Measurements from ENCODE around the gene CD300LB. TPM values are rescaled to one million over a fixed set of nuclear protein-coding genes. Genes with fewer than 3 reads are reported as not detected.

Gene CD300LB
- total and polyA plus RNA-seq, 10 of the 15 experiments (the other 5 are each of a cell fraction or from before 2014, with no cell fraction given): 0.08 to 0.57 (median 0.25) TPM; not detected in 4

DNA sequence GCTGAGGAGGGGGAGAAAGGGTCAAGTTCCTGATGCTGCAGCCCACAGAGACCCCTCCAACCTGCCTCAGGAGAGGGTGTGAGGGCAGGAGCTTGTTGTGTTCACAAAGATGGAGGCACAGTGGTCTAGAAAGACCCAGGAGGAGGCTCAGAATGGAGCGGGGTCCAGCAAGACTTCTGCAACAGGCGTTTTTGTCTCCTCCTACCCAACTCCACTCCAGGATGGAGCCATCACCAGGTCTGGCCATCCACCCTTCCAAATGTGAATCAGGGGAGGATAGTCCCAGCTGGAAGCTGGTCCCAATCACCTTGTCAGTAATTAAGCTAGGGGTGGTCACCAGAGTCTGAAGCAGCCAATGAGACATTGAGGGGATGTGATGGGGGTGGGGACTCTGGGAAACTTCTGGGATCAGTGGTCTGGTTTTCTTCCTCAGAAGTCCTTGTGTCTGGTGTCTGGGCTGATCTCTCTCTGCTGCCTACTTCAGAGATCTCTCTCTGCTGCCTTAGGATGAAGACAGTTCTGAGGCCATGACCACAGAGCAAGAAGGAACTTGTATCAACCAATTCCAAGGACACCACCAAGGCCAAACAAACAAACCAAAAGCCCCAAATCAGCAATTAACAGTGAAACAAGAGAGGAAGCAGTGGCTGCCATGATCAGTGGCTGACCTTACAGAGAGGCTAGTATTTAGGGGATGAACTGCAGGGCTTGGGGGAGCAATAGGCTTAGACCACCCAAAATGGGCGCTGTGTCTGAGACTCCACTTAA lies 14.5 kb downstream of the CD300LB start (continued):
- no peak for TF ChIP-seq IRF3 (IDR thresholded peaks at IDR 0.05)
- TF ChIP-seq SKIL (IDR thresholded peaks at IDR 0.05; ENCODE audit: low read depth, poor library complexity, severe bottlenecking): no peak

GRCh38 chr17:74515941-74516340 lies 15.3 kb downstream of the CD300LB start:
- 33% methylated on average over 4 of the region's 4 CpGs for WGBS (ENCODE audit: insufficient coverage, insufficient replicate concordance, low lambda C conversion rate, missing lambda C conversion rate)
- ATAC-seq: no peak
- no peaks in the 10 kb centered on the region for H3K36me3 ChIP-seq (ENCODE audit: control insufficient read depth in 2 of 2, insufficient read depth in 2 of 2, low read length in 1 of 2)
- H3K9ac ChIP-seq (ENCODE audit: control insufficient read depth, insufficient read depth, low read length): no peak overlapping the region
- H4K20me1 ChIP-seq (ENCODE audit: control insufficient read depth, insufficient read depth): no peaks in the 10 kb centered on the region
- peaks cover 10% of the 10 kb centered on the region for H3K9me3 ChIP-seq (replicated peaks; ENCODE audit: control insufficient read depth, insufficient read depth, low read length)
- in situ Hi-C loops (cut with MboI): loop anchor here (10.0 kb wide), 1 partner anchor 59 kb away; no protein-coding TSS in a partner anchor
- RAD21 ChIA-PET (ENCODE audit: unreplicated experiment): interaction anchor here (1.3 kb wide), 1 partner anchor 11 kb away, joined by 3 read pairs; no protein-coding TSS in a partner anchor
- H2AFZ ChIP-seq (ENCODE audit: control insufficient read depth, low read depth, low read length): no peak overlapping the region
- H3K27ac ChIP-seq (ENCODE audit: control insufficient read depth, insufficient read depth): no peak overlapping the region
- SMC1A ChIA-PET (ENCODE audit: uncharacterized antibody, unreplicated experiment): interaction anchor here (0.8 to 1.1 kb wide), 2 partner anchors 13 to 96 kb away, joined by 3 read pairs; no protein-coding TSS in a partner anchor
- no TSS peak for BruUV-seq (replicated peaks)
- no peaks in the 10 kb centered on the region for H3K79me2 ChIP-seq (ENCODE audit: control insufficient read depth, insufficient read depth, low read length)
- POLR2A ChIA-PET: interaction anchor here (0.7 to 1.1 kb wide), 3 partner anchors 12 to 146 kb away, joined by 3 to 5 read pairs (median 3); no protein-coding TSS in a partner anchor
- peaks cover 14% of the 10 kb centered on the region; the same call in 1 of the 2 replicates for H3K4me1 ChIP-seq (ENCODE audit: control insufficient read depth, insufficient read depth, low read length)
- CTCF ChIA-PET: interaction anchor here (0.6 to 1.2 kb wide), 2 partner anchors 16 to 872 kb away, joined by 3 read pairs; no protein-coding TSS in a partner anchor
- intact Hi-C loops (cut with micrococcal nuclease; ENCODE audit: unreplicated experiment): no loop called here
- no peak for DNase-seq (ENCODE audit: low read depth, low spot score)
- H3K4me2 ChIP-seq (ENCODE audit: control insufficient read depth, insufficient read depth): no peak overlapping the region
- no peaks in the 10 kb centered on the region for H3K27me3 ChIP-seq (replicated peaks in 1 of 2; ENCODE audit: control insufficient read depth in 2 of 2, insufficient read depth in 2 of 2, low read length in 1 of 2)
- no peak for FAIRE-seq
- H3K4me3 ChIP-seq: no peak overlapping the region
- no peak for TF ChIP-seq CEBPB (IDR thresholded peaks at IDR 0.05; ENCODE audit: borderline replicate concordance in 1 of 2, low read depth in 2 of 2, low read length in 2 of 2)
- TF ChIP-seq, protein P1, sequence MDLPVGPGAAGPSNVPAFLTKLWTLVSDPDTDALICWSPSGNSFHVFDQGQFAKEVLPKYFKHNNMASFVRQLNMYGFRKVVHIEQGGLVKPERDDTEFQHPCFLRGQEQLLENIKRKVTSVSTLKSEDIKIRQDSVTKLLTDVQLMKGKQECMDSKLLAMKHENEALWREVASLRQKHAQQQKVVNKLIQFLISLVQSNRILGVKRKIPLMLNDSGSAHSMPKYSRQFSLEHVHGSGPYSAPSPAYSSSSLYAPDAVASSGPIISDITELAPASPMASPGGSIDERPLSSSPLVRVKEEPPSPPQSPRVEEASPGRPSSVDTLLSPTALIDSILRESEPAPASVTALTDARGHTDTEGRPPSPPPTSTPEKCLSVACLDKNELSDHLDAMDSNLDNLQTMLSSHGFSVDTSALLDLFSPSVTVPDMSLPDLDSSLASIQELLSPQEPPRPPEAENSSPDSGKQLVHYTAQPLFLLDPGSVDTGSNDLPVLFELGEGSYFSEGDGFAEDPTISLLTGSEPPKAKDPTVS (IDR thresholded peaks at IDR 0.05; ENCODE audit: low read depth, low read length): no peak
- TF ChIP-seq SMAD5 (IDR thresholded peaks at IDR 0.05; ENCODE audit: low read depth): no peak
- no peak for TF ChIP-seq GABPA (IDR thresholded peaks at IDR 0.05; ENCODE audit: low read depth)
- no peak for TF ChIP-seq KDM1A (IDR thresholded peaks at IDR 0.05; ENCODE audit: borderline replicate concordance)
- no peak for TF ChIP-seq SPI1 (IDR thresholded peaks at IDR 0.05; ENCODE audit: borderline replicate concordance, insufficient read depth, low read depth, low read length)
- no peak for TF ChIP-seq SUPT20H (IDR thresholded peaks at IDR 0.05; ENCODE audit: borderline replicate concordance, control insufficient read depth, low read depth, low read length)
- TF ChIP-seq IRF5 (IDR thresholded peaks at IDR 0.05; ENCODE audit: borderline replicate concordance): no peak

Measured in GM12878 (cell line).